ENCODE results near the gene CLOCK.
"Not testable (repeated sequence)": the region's sequence is repeated elsewhere in the genome, so short reads cannot be mapped to it uniquely, and the experiment has no call there.

Gene CLOCK

GRCh38 chr4:55546756-55547465 is at the start of gene CLOCK:
Gene CLOCK, minus strand, starts transcription at chr4:55546909. Its CDS starts 64,124 bp downstream, at chr4:55482785.
- DNase-seq (ENCODE audit: low spot score), result peak; percentile 81

- no peak for DNase-seq (ENCODE audit: low spot score)
These were observed 45.3 kb upstream of the CLOCK start, which contains the start of gene PDCL2 for GRCh38 chr4:55592014-55592413. Gene PDCL2, minus strand, starts transcription at chr4:55592245. Its CDS starts 136 bp downstream, at chr4:55592109.

GRCh38 chr4:55588160-55588559 is 41.5 kb upstream of the CLOCK start:
- no peak for DNase-seq (ENCODE audit: low spot score)

GRCh38 chr4:55582773-55583172 is 36.1 kb upstream of the CLOCK start:
- not testable (repeated sequence) for DNase-seq (ENCODE audit: low spot score)

- DNase-seq (ENCODE audit: low spot score), result no peak
These were observed 31.8 kb upstream of the CLOCK start for GRCh38 chr4:55578341-55579010.

- no peak for DNase-seq (ENCODE audit: low spot score)
These were observed 28.8 kb upstream of the CLOCK start for GRCh38 chr4:55575513-55575912.

- no peak for DNase-seq (ENCODE audit: low spot score)
These were observed 27.5 kb upstream of the CLOCK start for GRCh38 chr4:55574252-55574651.

GRCh38 chr4:55571806-55572205 is 25.1 kb upstream of the CLOCK start:
- DNase-seq (ENCODE audit: low spot score), result no peak

GRCh38 chr4:55568905-55569504 is 22.3 kb upstream of the CLOCK start:
- no peak for DNase-seq (ENCODE audit: low spot score)

- DNase-seq (ENCODE audit: low spot score), result peak; percentile 71
These were observed 15.2 kb upstream of the CLOCK start for GRCh38 chr4:55561889-55562288.

GRCh38 chr4:55560096-55560495 is 13.4 kb upstream of the CLOCK start:
- no peak for DNase-seq (ENCODE audit: low spot score)

- DNase-seq (ENCODE audit: low spot score), result peak; percentile 36
These were observed 7.8 kb upstream of the CLOCK start for GRCh38 chr4:55554453-55555030.

- DNase-seq (ENCODE audit: low spot score), result no peak
These were observed 6.9 kb upstream of the CLOCK start for GRCh38 chr4:55553441-55554201.

GRCh38 chr4:55551964-55552363 is 5.3 kb upstream of the CLOCK start:
- not testable (repeated sequence) for DNase-seq (ENCODE audit: low spot score)

GRCh38 chr4:55549888-55550287 is 3.2 kb upstream of the CLOCK start:
- DNase-seq (ENCODE audit: low spot score), result no peak

GRCh38 chr4:55547918-55548317 is 1.2 kb upstream of the CLOCK start:
- no peak for DNase-seq (ENCODE audit: low spot score)

- DNase-seq (ENCODE audit: low spot score), result no peak
These were observed 709 bp upstream of the CLOCK start for GRCh38 chr4:55547466-55547770.

- DNase-seq (ENCODE audit: low spot score), result no peak
These were observed 278 bp downstream of the CLOCK start for GRCh38 chr4:55546506-55546755.

- DNase-seq (ENCODE audit: low spot score), result peak; percentile 70
These were observed 836 bp downstream of the CLOCK start for GRCh38 chr4:55545641-55546505.

GRCh38 chr4:55545151-55545550 is 1.6 kb downstream of the CLOCK start:
- peak; percentile 28 for DNase-seq (ENCODE audit: low spot score)

GRCh38 chr4:55543858-55544257 is 2.9 kb downstream of the CLOCK start:
- DNase-seq (ENCODE audit: low spot score), result no peak

GRCh38 chr4:55540271-55540670 is 6.4 kb downstream of the CLOCK start:
- no peak for DNase-seq (ENCODE audit: low spot score)

Data from pons (tissue), 1 donor.